ENCODE data around the gene DNAJC5. TPM values are rescaled to one million over a fixed set of nuclear protein-coding genes. Genes with fewer than 3 reads are reported as not detected.

The DNAJC5 gene
- total and polyA plus RNA-seq, 4 donors = 16.2 to 38.1 (median 25.9) TPM

- H3K36me3 ChIP-seq (ENCODE audit: control insufficient read depth in 1 of 2, insufficient read depth in 2 of 2, low read length in 1 of 2) = peaks cover 0 to 8% of the 10 kb centered on the region in 2 donors
- H3K27ac ChIP-seq (ENCODE audit: low read depth in 1 of 2, low read length in 2 of 2) = no peak overlapping the region
- H3K27me3 ChIP-seq (ENCODE audit: control insufficient read depth in 1 of 2, insufficient read depth in 2 of 2, low read length in 1 of 2) = no peaks in the 10 kb centered on the region
- H3K9me3 ChIP-seq (ENCODE audit: control insufficient read depth, low read length) = no peaks in the 10 kb centered on the region
- intact Hi-C loops (cut with DNase I) = loop anchor here in 1 of 2 donors (10.0 kb wide), 1 partner anchor 265 kb away; the partner anchor contains the start of gene GMEB2
- H3K4me3 ChIP-seq (ENCODE audit: low read length in 2 of 2) = no peak overlapping the region
- no peaks in the 10 kb centered on the region for H3K4me1 ChIP-seq (ENCODE audit: control insufficient read depth in 1 of 2, insufficient read depth in 2 of 2, low read length in 2 of 2)
- WGBS, 2 donors = 88% methylated on average over 25 of the region's 25 CpGs
- ATAC-seq (ENCODE audit: low FRiP score) = no peak
- no peak for DNase-seq
Observed at GRCh38 chr20:63889241-63890200, 5.4 kb upstream of the DNAJC5 start.

- 89 to 92% methylated on average over 7 of the region's 7 CpGs for WGBS, 2 donors
- ATAC-seq (ENCODE audit: low FRiP score) (no peak), DNase-seq (no peak)
- intact Hi-C loops (cut with DNase I) = loop anchor here in 1 of 2 donors (10.0 kb wide), 1 partner anchor 265 kb away; the partner anchor contains the start of gene GMEB2
- Histone ChIP-seq H3K4me1 (ENCODE audit: control insufficient read depth in 1 of 2, insufficient read depth in 2 of 2, low read length in 2 of 2) (no peaks in the 10 kb centered on the region), H3K9me3 (ENCODE audit: control insufficient read depth, low read length) (no peaks in the 10 kb centered on the region), H3K27me3 (ENCODE audit: control insufficient read depth in 1 of 2, insufficient read depth in 2 of 2, low read length in 1 of 2) (no peaks in the 10 kb centered on the region), H3K4me3 (ENCODE audit: low read length in 2 of 2) (no peak overlapping the region), H3K27ac (ENCODE audit: low read depth in 1 of 2, low read length in 2 of 2) (no peak overlapping the region), H3K36me3 (ENCODE audit: control insufficient read depth in 1 of 2, insufficient read depth in 2 of 2, low read length in 1 of 2) (peaks cover 0 to 7% of the 10 kb centered on the region in 2 donors)
Observed at GRCh38 chr20:63890201-63890576, 4.7 kb upstream of the DNAJC5 start.

- DNase-seq = no peak
- Histone ChIP-seq H3K36me3 (ENCODE audit: control insufficient read depth in 1 of 2, insufficient read depth in 2 of 2, low read length in 1 of 2) (peaks cover 0 to 7% of the 10 kb centered on the region in 2 donors), H3K4me1 (ENCODE audit: control insufficient read depth in 1 of 2, insufficient read depth in 2 of 2, low read length in 2 of 2) (no peaks in the 10 kb centered on the region), H3K27me3 (ENCODE audit: control insufficient read depth in 1 of 2, insufficient read depth in 2 of 2, low read length in 1 of 2) (no peaks in the 10 kb centered on the region), H3K27ac (ENCODE audit: low read depth in 1 of 2, low read length in 2 of 2) (no peak overlapping the region), H3K4me3 (ENCODE audit: low read length in 2 of 2) (no peak overlapping the region), H3K9me3 (ENCODE audit: control insufficient read depth, low read length) (no peaks in the 10 kb centered on the region)
- intact Hi-C loops (cut with DNase I) = loop anchor here in 1 of 2 donors (10.0 kb wide), 1 partner anchor 266 kb away; the partner anchor contains the start of gene GMEB2
- 86 to 89% methylated on average over 7 of the region's 7 CpGs for WGBS, 2 donors
- ATAC-seq (ENCODE audit: low FRiP score) = no peak
Observed at GRCh38 chr20:63890616-63891015, 4.3 kb upstream of the DNAJC5 start.

- H3K36me3 ChIP-seq (ENCODE audit: control insufficient read depth in 1 of 2, insufficient read depth in 2 of 2, low read length in 1 of 2) = peaks cover 0 to 7% of the 10 kb centered on the region in 2 donors
- WGBS, 2 donors = 88 to 89% methylated on average over 29 of the region's 29 CpGs
Observed at GRCh38 chr20:63891061-63892002, 3.6 kb upstream of the DNAJC5 start.

GRCh38 chr20:63892402-63892801, 2.5 kb upstream of the DNAJC5 start:
- 86 to 87% methylated on average over 7 of the region's 7 CpGs for WGBS, 2 donors
- no peak overlapping the region for H3K27ac ChIP-seq (ENCODE audit: low read depth in 1 of 2, low read length in 2 of 2)
- H3K4me3 ChIP-seq (ENCODE audit: low read length in 2 of 2) = no peak overlapping the region
- ATAC-seq (ENCODE audit: low FRiP score) = no peak
- H3K27me3 ChIP-seq (ENCODE audit: control insufficient read depth in 1 of 2, insufficient read depth in 2 of 2, low read length in 1 of 2) = no peaks in the 10 kb centered on the region
- DNase-seq = no peak
- H3K36me3 ChIP-seq (ENCODE audit: control insufficient read depth in 1 of 2, insufficient read depth in 2 of 2, low read length in 1 of 2) = peaks cover 0 to 7% of the 10 kb centered on the region in 2 donors
- no peaks in the 10 kb centered on the region for H3K9me3 ChIP-seq (ENCODE audit: control insufficient read depth, low read length)
- peaks cover 0 to 4% of the 10 kb centered on the region in 2 donors for H3K4me1 ChIP-seq (ENCODE audit: control insufficient read depth in 1 of 2, insufficient read depth in 2 of 2, low read length in 2 of 2)
- intact Hi-C loops (cut with DNase I) = loop anchor here in 1 of 2 donors (10.0 kb wide), 1 partner anchor 268 kb away; the partner anchor contains the start of gene GMEB2

More at GRCh38 chr20:63891061-63892002, 3.6 kb upstream of the DNAJC5 start:
- Histone ChIP-seq H3K27ac (ENCODE audit: low read depth in 1 of 2, low read length in 2 of 2) (no peak overlapping the region), H3K27me3 (ENCODE audit: control insufficient read depth in 1 of 2, insufficient read depth in 2 of 2, low read length in 1 of 2) (no peaks in the 10 kb centered on the region), H3K4me1 (ENCODE audit: control insufficient read depth in 1 of 2, insufficient read depth in 2 of 2, low read length in 2 of 2) (peaks cover 0 to 2% of the 10 kb centered on the region in 2 donors), H3K4me3 (ENCODE audit: low read length in 2 of 2) (no peak overlapping the region), H3K9me3 (ENCODE audit: control insufficient read depth, low read length) (no peaks in the 10 kb centered on the region)
- intact Hi-C loops (cut with DNase I) = loop anchor here in 1 of 2 donors (10.0 kb wide), 1 partner anchor 267 kb away; the partner anchor contains the start of gene GMEB2
- ATAC-seq (ENCODE audit: low FRiP score) (no peak), DNase-seq (no peak)

- Histone ChIP-seq H3K4me1 (ENCODE audit: control insufficient read depth in 1 of 2, insufficient read depth in 2 of 2, low read length in 2 of 2) (peaks cover 0 to 4% of the 10 kb centered on the region in 2 donors), H3K27me3 (ENCODE audit: control insufficient read depth in 1 of 2, insufficient read depth in 2 of 2, low read length in 1 of 2) (no peaks in the 10 kb centered on the region), H3K9me3 (ENCODE audit: control insufficient read depth, low read length) (no peaks in the 10 kb centered on the region), H3K4me3 (ENCODE audit: low read length in 2 of 2) (no peak overlapping the region), H3K36me3 (ENCODE audit: control insufficient read depth in 1 of 2, insufficient read depth in 2 of 2, low read length in 1 of 2) (peaks cover 0 to 7% of the 10 kb centered on the region in 2 donors), H3K27ac (ENCODE audit: low read depth in 1 of 2, low read length in 2 of 2) (no peak overlapping the region)
- intact Hi-C loops (cut with DNase I) = loop anchor here in 1 of 2 donors (10.0 kb wide), 1 partner anchor 269 kb away; the partner anchor contains the start of gene GMEB2
- ATAC-seq (ENCODE audit: low FRiP score) (no peak), DNase-seq (no peak)
- WGBS, 2 donors = 7 to 12% methylated on average over 6 of the region's 6 CpGs
Observed at GRCh38 chr20:63893999-63894357, 948 bp upstream of the DNAJC5 start.

GRCh38 chr20:63895202-63895951, 451 bp downstream of the DNAJC5 start:
- 1% methylated on average over 23 to 87 of the region's 87 CpGs for WGBS, 2 donors
- Histone ChIP-seq H3K27me3 (ENCODE audit: control insufficient read depth in 1 of 2, insufficient read depth in 2 of 2, low read length in 1 of 2) (no peaks in the 10 kb centered on the region), H3K4me1 (ENCODE audit: control insufficient read depth in 1 of 2, insufficient read depth in 2 of 2, low read length in 2 of 2) (peaks cover 0 to 4% of the 10 kb centered on the region in 2 donors), H3K4me3 (ENCODE audit: low read length in 2 of 2) (peak overlapping the region; percentile 91 to 93), H3K36me3 (ENCODE audit: control insufficient read depth in 1 of 2, insufficient read depth in 2 of 2, low read length in 1 of 2) (peaks cover 0 to 5% of the 10 kb centered on the region in 2 donors), H3K27ac (ENCODE audit: low read depth in 1 of 2, low read length in 2 of 2) (no peak overlapping the region), H3K9me3 (ENCODE audit: control insufficient read depth, low read length) (no peaks in the 10 kb centered on the region)
- ATAC-seq (ENCODE audit: low FRiP score) (no peak), DNase-seq (no peak)
- intact Hi-C loops (cut with DNase I) = loop anchor here in 1 of 2 donors (10.0 kb wide), 1 partner anchor 271 kb away; the partner anchor contains the start of gene GMEB2

Measured in aorta (tissue), 5 donors.